ENCODE measurements around the gene SP6.

SP6 gene

DNA sequence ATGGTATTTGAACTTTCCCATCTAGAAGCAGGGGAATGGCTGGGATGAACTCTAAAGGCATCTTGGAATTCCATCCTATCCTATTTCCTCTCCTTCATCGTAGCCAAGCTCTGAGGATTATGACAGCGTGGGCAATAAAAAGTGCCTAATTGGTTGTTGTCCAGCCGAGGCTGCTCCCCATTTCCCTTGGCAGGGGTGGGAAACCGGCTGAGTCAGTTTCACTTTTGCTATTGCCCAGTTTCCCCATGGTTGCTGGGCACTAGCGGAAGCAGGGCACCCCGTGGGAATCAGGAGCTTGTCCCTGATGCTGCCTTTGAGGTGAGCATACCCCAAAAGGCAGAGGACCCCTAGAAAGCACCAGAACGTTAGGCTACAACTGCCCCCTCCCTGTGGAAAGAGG, 31.3 kb upstream of the SP6 start:
- no peak overlapping the region for H3K4me3 ChIP-seq (replicated peaks; ENCODE audit: insufficient read depth, low read length)
- H3K27me3 ChIP-seq (ENCODE audit: insufficient read depth, poor library complexity, severe bottlenecking), result peaks cover 9% of the 10 kb centered on the region
- no peak overlapping the region for H3K27ac ChIP-seq (replicated peaks)
- DNase-seq (ENCODE audit: low read depth in 1 of 2, low spot score in 1 of 2), result no peak
- TF ChIP-seq GABPA (IDR thresholded peaks at IDR 0.05; ENCODE audit: low read depth) (no peak), POLR2AphosphoS5 (IDR thresholded peaks at IDR 0.05; ENCODE audit: low read depth) (no peak), SPI1 (IDR thresholded peaks at IDR 0.05; ENCODE audit: borderline replicate concordance, low read depth) (no peak)
- TF ChIP-seq, protein P1, sequence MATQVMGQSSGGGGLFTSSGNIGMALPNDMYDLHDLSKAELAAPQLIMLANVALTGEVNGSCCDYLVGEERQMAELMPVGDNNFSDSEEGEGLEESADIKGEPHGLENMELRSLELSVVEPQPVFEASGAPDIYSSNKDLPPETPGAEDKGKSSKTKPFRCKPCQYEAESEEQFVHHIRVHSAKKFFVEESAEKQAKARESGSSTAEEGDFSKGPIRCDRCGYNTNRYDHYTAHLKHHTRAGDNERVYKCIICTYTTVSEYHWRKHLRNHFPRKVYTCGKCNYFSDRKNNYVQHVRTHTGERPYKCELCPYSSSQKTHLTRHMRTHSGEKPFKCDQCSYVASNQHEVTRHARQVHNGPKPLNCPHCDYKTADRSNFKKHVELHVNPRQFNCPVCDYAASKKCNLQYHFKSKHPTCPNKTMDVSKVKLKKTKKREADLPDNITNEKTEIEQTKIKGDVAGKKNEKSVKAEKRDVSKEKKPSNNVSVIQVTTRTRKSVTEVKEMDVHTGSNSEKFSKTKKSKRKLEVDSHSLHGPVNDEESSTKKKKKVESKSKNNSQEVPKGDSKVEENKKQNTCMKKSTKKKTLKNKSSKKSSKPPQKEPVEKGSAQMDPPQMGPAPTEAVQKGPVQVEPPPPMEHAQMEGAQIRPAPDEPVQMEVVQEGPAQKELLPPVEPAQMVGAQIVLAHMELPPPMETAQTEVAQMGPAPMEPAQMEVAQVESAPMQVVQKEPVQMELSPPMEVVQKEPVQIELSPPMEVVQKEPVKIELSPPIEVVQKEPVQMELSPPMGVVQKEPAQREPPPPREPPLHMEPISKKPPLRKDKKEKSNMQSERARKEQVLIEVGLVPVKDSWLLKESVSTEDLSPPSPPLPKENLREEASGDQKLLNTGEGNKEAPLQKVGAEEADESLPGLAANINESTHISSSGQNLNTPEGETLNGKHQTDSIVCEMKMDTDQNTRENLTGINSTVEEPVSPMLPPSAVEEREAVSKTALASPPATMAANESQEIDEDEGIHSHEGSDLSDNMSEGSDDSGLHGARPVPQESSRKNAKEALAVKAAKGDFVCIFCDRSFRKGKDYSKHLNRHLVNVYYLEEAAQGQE (IDR thresholded peaks at IDR 0.05; ENCODE audit: insufficient replicate concordance, low read depth), result no peak
- TF ChIP-seq, protein P2, sequence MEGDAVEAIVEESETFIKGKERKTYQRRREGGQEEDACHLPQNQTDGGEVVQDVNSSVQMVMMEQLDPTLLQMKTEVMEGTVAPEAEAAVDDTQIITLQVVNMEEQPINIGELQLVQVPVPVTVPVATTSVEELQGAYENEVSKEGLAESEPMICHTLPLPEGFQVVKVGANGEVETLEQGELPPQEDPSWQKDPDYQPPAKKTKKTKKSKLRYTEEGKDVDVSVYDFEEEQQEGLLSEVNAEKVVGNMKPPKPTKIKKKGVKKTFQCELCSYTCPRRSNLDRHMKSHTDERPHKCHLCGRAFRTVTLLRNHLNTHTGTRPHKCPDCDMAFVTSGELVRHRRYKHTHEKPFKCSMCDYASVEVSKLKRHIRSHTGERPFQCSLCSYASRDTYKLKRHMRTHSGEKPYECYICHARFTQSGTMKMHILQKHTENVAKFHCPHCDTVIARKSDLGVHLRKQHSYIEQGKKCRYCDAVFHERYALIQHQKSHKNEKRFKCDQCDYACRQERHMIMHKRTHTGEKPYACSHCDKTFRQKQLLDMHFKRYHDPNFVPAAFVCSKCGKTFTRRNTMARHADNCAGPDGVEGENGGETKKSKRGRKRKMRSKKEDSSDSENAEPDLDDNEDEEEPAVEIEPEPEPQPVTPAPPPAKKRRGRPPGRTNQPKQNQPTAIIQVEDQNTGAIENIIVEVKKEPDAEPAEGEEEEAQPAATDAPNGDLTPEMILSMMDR (IDR thresholded peaks at IDR 0.05; ENCODE audit: insufficient read depth, low read length), result no peak

DNA sequence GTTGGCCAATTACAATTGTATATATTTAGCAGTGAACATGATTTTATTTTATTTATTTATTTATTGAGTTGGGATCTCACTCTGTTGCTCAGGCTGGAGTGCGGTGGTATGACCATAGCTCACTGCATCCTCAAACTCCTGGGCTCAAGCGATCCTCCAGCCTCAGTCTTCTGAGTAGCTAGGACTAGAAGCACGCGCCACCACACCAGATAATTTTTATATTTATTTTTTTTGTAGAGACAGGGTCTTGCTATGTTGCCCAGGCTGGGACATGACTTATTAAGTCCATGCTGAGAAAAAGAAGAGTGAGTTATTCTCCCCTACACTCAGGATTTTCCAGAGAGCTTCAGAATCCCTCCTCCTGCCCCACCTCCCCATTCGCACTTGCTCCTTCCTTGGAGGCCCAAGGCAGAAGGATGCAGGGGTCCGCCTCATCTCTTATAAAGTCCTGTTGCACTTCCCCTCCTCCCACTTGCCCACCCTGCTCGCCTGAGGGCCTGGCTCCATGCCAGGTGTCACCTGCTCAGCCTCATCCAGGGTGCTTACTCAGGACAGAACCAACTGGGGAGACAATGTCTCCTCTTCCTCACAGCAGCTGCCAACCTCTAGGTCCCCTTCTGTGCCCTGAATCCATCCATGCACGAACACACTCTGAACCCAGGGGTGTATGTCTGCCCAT, 29.0 kb upstream of the SP6 start:
- Histone ChIP-seq H3K27ac (replicated peaks) (no peak overlapping the region), H3K27me3 (ENCODE audit: insufficient read depth, poor library complexity, severe bottlenecking) (peaks cover 9% of the 10 kb centered on the region), H3K4me3 (replicated peaks; ENCODE audit: insufficient read depth, low read length) (no peak overlapping the region)
- TF ChIP-seq, protein P1 (IDR thresholded peaks at IDR 0.05; ENCODE audit: insufficient replicate concordance, low read depth), result no peak
- TF ChIP-seq, protein P2 (IDR thresholded peaks at IDR 0.05; ENCODE audit: insufficient read depth, low read length), result no peak
- TF ChIP-seq GABPA (IDR thresholded peaks at IDR 0.05; ENCODE audit: low read depth), result no peak
- no peak for TF ChIP-seq POLR2AphosphoS5 (IDR thresholded peaks at IDR 0.05; ENCODE audit: low read depth)
- no peak for TF ChIP-seq SPI1 (IDR thresholded peaks at IDR 0.05; ENCODE audit: borderline replicate concordance, low read depth)
- DNase-seq (ENCODE audit: low read depth in 1 of 2, low spot score in 1 of 2), result no peak

DNA sequence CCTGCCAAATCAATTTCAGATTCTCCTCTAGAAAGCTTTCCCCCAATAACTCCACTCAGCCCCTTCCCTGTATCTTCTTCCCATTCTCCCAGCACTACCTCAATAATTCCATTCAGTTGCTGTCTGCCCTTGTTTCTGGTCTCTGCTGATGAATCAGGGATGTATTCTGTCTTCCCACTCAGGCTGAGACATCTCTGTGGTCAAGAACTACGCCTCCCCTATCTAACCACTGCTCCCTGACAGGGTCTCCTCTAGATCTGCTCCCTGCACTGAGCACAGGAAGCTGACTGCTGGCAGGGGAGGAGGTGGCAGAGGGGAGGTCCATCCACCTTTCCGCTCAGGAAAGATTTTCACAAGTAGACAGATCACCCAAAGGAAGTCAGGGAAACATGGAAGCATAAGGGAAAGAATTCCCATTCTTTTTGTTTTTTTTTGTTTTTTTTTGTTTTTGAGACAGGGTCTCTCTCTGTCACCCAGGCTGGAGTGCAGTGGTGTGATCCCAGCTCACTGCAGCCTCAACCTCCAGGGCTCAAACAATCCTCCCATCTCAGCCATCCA, 28.1 kb upstream of the SP6 start:
- no peak for DNase-seq (ENCODE audit: low read depth in 1 of 2, low spot score in 1 of 2)
- Histone ChIP-seq H3K4me3 (replicated peaks; ENCODE audit: insufficient read depth, low read length) (no peak overlapping the region), H3K27me3 (ENCODE audit: insufficient read depth, poor library complexity, severe bottlenecking) (peaks cover 9% of the 10 kb centered on the region), H3K27ac (replicated peaks) (no peak overlapping the region)
- TF ChIP-seq, protein P2 (IDR thresholded peaks at IDR 0.05; ENCODE audit: insufficient read depth, low read length), result no peak
- TF ChIP-seq GABPA (IDR thresholded peaks at IDR 0.05; ENCODE audit: low read depth) (no peak), POLR2AphosphoS5 (IDR thresholded peaks at IDR 0.05; ENCODE audit: low read depth) (no peak), SPI1 (IDR thresholded peaks at IDR 0.05; ENCODE audit: borderline replicate concordance, low read depth) (no peak)
- TF ChIP-seq, protein P1 (IDR thresholded peaks at IDR 0.05; ENCODE audit: insufficient replicate concordance, low read depth), result no peak
